CD14-positive monocyte (primary cell): Measurements from ENCODE around the gene EFCAB5. TPM values are rescaled to one million over a fixed set of nuclear protein-coding genes. Genes with fewer than 3 reads are reported as not detected.

Source experiments
- DNase-seq, 3 donors: peaks; one replicate each; pipeline ENCODE4 v3.0.0-alpha.2; 2011 to 2022
- H2AFZ ChIP-seq: 2 replicates; pipeline ENCODE4 v1.6.0; 2012; ENCODE audit warnings: mild to moderate bottlenecking, low read depth, low read length, inconsistent platforms; ENCODE audit not compliant: insufficient read depth, poor library complexity, severe bottlenecking
- H3K27ac ChIP-seq, 2 donors: 1 replicate in 1 of 2; 2 replicates in 1 of 2; pipeline ENCODE4 v1.5.1; 2012 to 2013; ENCODE audit warnings: low read length in 2 of 2, control low read depth in 1 of 2, inconsistent platforms in 1 of 2, low read depth in 1 of 2, mild to moderate bottlenecking in 1 of 2
- H3K27me3 ChIP-seq, 2 donors: one replicate each; pipeline versions ENCODE4 v1.6.0 to v1.6.1; 2011 to 2013; ENCODE audit warnings: low read length in 2 of 2; ENCODE audit not compliant: control insufficient read depth in 2 of 2, insufficient read depth in 2 of 2
- H3K36me3 ChIP-seq, 2 donors: replicated peaks in 1 of 2; 1 replicate in 1 of 2; 2 replicates in 1 of 2; pipeline versions ENCODE4 v1.5.1 to v1.6.1; 2012 to 2013; ENCODE audit warnings: low read length in 2 of 2, control low read depth in 1 of 2, inconsistent platforms in 1 of 2, mild to moderate bottlenecking in 1 of 2; ENCODE audit not compliant: insufficient read depth in 2 of 2, control insufficient read depth in 1 of 2
- H3K4me1 ChIP-seq, 2 donors: 1 replicate in 1 of 2; 2 replicates in 1 of 2; pipeline versions ENCODE4 v1.5.1 to v1.6.1; 2012 to 2013; ENCODE audit warnings: low read length in 2 of 2, control low read depth in 1 of 2, inconsistent platforms in 1 of 2, mild to moderate bottlenecking in 1 of 2, moderate library complexity in 1 of 2; ENCODE audit not compliant: insufficient read depth in 2 of 2, control insufficient read depth in 1 of 2
- H3K4me2 ChIP-seq: replicated peaks from 2 replicates; pipeline ENCODE3; 2012; ENCODE audit warnings: low read length, moderate library complexity, mild to moderate bottlenecking; ENCODE audit not compliant: poor library complexity, severe bottlenecking; ENCODE audit errors: extremely low read depth
- H3K4me3 ChIP-seq, 3 experiments: fragments of 200-600 bp in 1 of 3; sonication (generic) in 1 of 3; replicated peaks in 1 of 3; 1 replicate in 2 of 3; 2 replicates in 1 of 3; pipeline ENCODE4 v1.5.1; 2011 to 2013; ENCODE audit warnings: low read length in 3 of 3, mild to moderate bottlenecking in 3 of 3, control low read depth in 2 of 3, low read depth in 2 of 3, inconsistent platforms in 1 of 3, moderate library complexity in 1 of 3
- H3K79me2 ChIP-seq: 2 replicates; pipeline ENCODE4 v1.6.0; 2012; ENCODE audit warnings: mild to moderate bottlenecking, control low read depth, inconsistent platforms, low read length, moderate library complexity; ENCODE audit not compliant: insufficient read depth
- H3K9ac ChIP-seq: 2 replicates; pipeline ENCODE4 v1.6.0; 2017; ENCODE audit warnings: low read length, mild to moderate bottlenecking; ENCODE audit not compliant: insufficient read depth, poor library complexity, severe bottlenecking
- H3K9me3 ChIP-seq, 2 donors: replicated peaks in 1 of 2; 1 replicate in 1 of 2; 2 replicates in 1 of 2; pipeline versions ENCODE4 v1.5.1 to v1.6.1; 2012 to 2013; ENCODE audit warnings: low read length in 2 of 2, control low read depth in 1 of 2; ENCODE audit not compliant: control insufficient read depth in 1 of 2, insufficient read depth in 1 of 2
- H4K20me1 ChIP-seq: 2 replicates; pipeline ENCODE4 v1.6.0; 2012; ENCODE audit warnings: mild to moderate bottlenecking, low read length, control low read depth, moderate library complexity; ENCODE audit not compliant: insufficient read depth
- H3K27ac Mint-ChIP-seq, 7 donors: one replicate each; pipeline ENCODE4 v1.8.0; 2020; ENCODE audit warnings: mild to moderate bottlenecking in 7 of 7, mixed read lengths in 7 of 7, moderate library complexity in 6 of 7, inconsistent platforms in 2 of 7
- H3K27me3 Mint-ChIP-seq, 3 donors: one replicate each; pipeline ENCODE4 v1.8.0; 2021 to 2022; ENCODE audit warnings: low read depth in 3 of 3, mild to moderate bottlenecking in 3 of 3, mixed read lengths in 3 of 3, moderate library complexity in 3 of 3, inconsistent platforms in 1 of 3
- H3K36me3 Mint-ChIP-seq, 2 donors: one replicate each; pipeline ENCODE4 v1.8.0; 2020; ENCODE audit warnings: mixed read lengths in 2 of 2, inconsistent platforms in 1 of 2, mild to moderate bottlenecking in 1 of 2
- H3K4me1 Mint-ChIP-seq: one replicate; pipeline ENCODE4 v1.8.0; 2020; ENCODE audit warnings: mild to moderate bottlenecking, mixed read lengths
- H3K4me3 Mint-ChIP-seq, 2 donors: one replicate each; pipeline ENCODE4 v1.8.0; 2020; ENCODE audit warnings: mild to moderate bottlenecking in 2 of 2, mixed read lengths in 2 of 2, moderate library complexity in 1 of 2
- H3K9me3 Mint-ChIP-seq, 7 donors: one replicate each; pipeline ENCODE4 v1.8.0; 2020 to 2022; ENCODE audit warnings: mixed read lengths in 7 of 7, mild to moderate bottlenecking in 6 of 7, moderate library complexity in 6 of 7, inconsistent platforms in 2 of 7
- WGBS: methylation state at CpG from one replicate; pipeline ENCODE4 v1.1.5; 2013; ENCODE audit warnings: missing lambda C conversion rate; ENCODE audit not compliant: insufficient coverage; 5-methylcytosine and 5-hydroxymethylcytosine counted together
- intact Hi-C, 2 donors: fragments of 100-400 bp; cut with micrococcal nuclease; formaldehyde crosslinking; loops; one replicate each; pipeline versions ENCODE4 v1.15.0 to v1.15.1; 2023
- polyA plus RNA-seq, 3 donors: library from polyadenylated mRNA; depleted of rRNA in 1 of 3; unstranded in 2 of 3; stranded (reverse) in 1 of 3; fragments of 300-500 nt in 2 of 3; fragments of >200 nt in 1 of 3; fragmentation: Illumina TruSeq in 2 of 3; gene quantifications; 1 replicate in 2 of 3; 2 replicates in 1 of 3; pipeline ENCODE4 v1.2.3, GENCODE V29; 2012 to 2021
- TF ChIP-seq, protein P1 (sequence below): fragments of 200-600 bp; IDR thresholded peaks from one replicate; pipeline ENCODE4 v1.8.0; 2022; ENCODE audit warnings: antibody characterized with exemption, mild to moderate bottlenecking

Gene EFCAB5
- polyA plus RNA-seq, 3 donors = 0.04 TPM; not detected in 2

DNA sequence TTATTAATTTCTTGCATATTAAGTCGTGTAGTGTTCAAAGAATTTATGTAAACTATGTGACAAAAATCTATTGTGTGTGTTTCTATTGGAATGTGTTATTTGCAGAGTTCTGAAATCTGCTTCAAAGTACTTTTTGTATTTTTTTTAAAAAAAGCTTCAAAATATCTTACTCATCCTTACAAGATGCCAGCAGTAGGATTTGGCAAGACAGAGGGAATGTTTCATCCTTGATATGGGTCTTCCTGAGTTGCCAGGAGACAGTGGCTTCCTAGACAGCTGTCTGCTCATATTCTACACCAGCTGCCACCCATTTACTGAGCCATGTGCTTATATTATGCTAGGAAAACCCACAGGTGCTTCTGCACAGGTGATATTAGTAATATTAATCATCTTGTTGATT is 36.4 kb downstream of the EFCAB5 start:
- Histone ChIP-seq H3K27ac (no peak overlapping the region), H3K9me3 (no peaks in the 10 kb centered on the region), H2AFZ (no peak overlapping the region), H3K4me1 (no peaks in the 10 kb centered on the region), H3K4me3 (no peak overlapping the region), H3K36me3 (no peaks in the 10 kb centered on the region), H3K27me3 (no peaks in the 10 kb centered on the region), H3K9ac (no peak overlapping the region), H3K4me2 (no peak overlapping the region), H3K79me2 (no peaks in the 10 kb centered on the region), H4K20me1 (no peaks in the 10 kb centered on the region)
- no CpG with 5 or more reads among the region's 1 CpG for WGBS
- H3K4me1 Mint-ChIP-seq = no peaks in the 10 kb centered on the region
- H3K36me3 Mint-ChIP-seq = no peaks in the 10 kb centered on the region
- DNase-seq = no peak
- H3K27ac Mint-ChIP-seq = no peak overlapping the region
- no peaks in the 10 kb centered on the region for H3K9me3 Mint-ChIP-seq
- intact Hi-C loops = no loop called here
- no peak overlapping the region for H3K4me3 Mint-ChIP-seq
- TF ChIP-seq, protein P1, sequence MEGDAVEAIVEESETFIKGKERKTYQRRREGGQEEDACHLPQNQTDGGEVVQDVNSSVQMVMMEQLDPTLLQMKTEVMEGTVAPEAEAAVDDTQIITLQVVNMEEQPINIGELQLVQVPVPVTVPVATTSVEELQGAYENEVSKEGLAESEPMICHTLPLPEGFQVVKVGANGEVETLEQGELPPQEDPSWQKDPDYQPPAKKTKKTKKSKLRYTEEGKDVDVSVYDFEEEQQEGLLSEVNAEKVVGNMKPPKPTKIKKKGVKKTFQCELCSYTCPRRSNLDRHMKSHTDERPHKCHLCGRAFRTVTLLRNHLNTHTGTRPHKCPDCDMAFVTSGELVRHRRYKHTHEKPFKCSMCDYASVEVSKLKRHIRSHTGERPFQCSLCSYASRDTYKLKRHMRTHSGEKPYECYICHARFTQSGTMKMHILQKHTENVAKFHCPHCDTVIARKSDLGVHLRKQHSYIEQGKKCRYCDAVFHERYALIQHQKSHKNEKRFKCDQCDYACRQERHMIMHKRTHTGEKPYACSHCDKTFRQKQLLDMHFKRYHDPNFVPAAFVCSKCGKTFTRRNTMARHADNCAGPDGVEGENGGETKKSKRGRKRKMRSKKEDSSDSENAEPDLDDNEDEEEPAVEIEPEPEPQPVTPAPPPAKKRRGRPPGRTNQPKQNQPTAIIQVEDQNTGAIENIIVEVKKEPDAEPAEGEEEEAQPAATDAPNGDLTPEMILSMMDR = no peak
- peaks cover 0 to 2% (median 0%) of the 10 kb centered on the region in 3 donors for H3K27me3 Mint-ChIP-seq

DNA sequence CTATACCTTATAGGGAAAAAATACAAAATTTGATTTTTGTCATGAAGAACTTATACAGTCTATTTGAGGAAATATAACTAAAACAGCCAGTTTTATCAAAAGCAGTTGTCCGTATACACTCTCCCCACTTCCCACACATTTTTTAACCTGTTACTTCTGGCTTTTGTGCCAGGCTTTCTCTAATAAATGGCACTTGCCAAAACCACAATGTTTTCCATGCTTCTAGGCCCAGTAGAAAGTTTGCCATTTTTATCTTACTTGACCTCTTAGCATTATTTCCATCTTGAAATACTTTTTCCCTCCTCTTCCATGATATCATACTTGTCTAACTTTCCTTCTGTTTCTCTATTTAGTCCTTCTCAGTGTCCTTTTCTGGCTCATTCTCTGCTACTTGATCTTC is 38.8 kb downstream of the EFCAB5 start:
- Histone ChIP-seq H3K9ac (no peak overlapping the region), H3K36me3 (no peaks in the 10 kb centered on the region), H3K27me3 (no peaks in the 10 kb centered on the region), H2AFZ (no peak overlapping the region), H3K4me3 (no peak overlapping the region), H3K9me3 (peaks cover 4% of the 10 kb centered on the region in 2 donors), H3K4me2 (no peak overlapping the region), H3K27ac (no peak overlapping the region), H3K4me1 (no peaks in the 10 kb centered on the region), H3K79me2 (no peaks in the 10 kb centered on the region), H4K20me1 (no peaks in the 10 kb centered on the region)
- peaks cover 0 to 2% (median 0%) of the 10 kb centered on the region in 3 donors for H3K27me3 Mint-ChIP-seq
- peaks cover 0 to under 1% of the 10 kb centered on the region in 2 donors for H3K36me3 Mint-ChIP-seq
- DNase-seq = no peak
- H3K4me1 Mint-ChIP-seq = no peaks in the 10 kb centered on the region
- H3K9me3 Mint-ChIP-seq = peaks cover 2 to 6% (median 3%) of the 10 kb centered on the region in 7 donors
- H3K27ac Mint-ChIP-seq = no peak overlapping the region
- TF ChIP-seq, protein P1 = no peak
- H3K4me3 Mint-ChIP-seq = no peak overlapping the region
- no CpG with 5 or more reads among the region's 1 CpG for WGBS
- intact Hi-C loops = no loop called here
